Right ventricle myocardium inferior (tissue), 1 donor: ENCODE measurements around the gene CEP63. TPM values are rescaled to one million over a fixed set of nuclear protein-coding genes. Genes with fewer than 3 reads are reported as not detected.

Experiments
- ATAC-seq: fragments of 200-7000 bp; cut with Tn5 transposase; one replicate; pipeline ENCODE4 v1.9.1; 2020; ENCODE audit warnings: mild to moderate bottlenecking, moderate library complexity
- DNase-seq: peaks from one replicate; pipeline ENCODE4 v3.0.0; 2021; ENCODE audit errors: missing footprints
- intact Hi-C: fragments of 100-400 bp; cut with DNase I; formaldehyde crosslinking; loops from one replicate; pipeline ENCODE4 v1.11.0; 2022
- total RNA-seq: library from RNA; stranded (reverse); fragmentation: NEBNext Ultra II Directional; extraction: Animal tissue kit (Norgen Biotek cat#: 25700); gene quantifications from one replicate; pipeline ENCODE4 v1.2.1, GENCODE V29; 2021
- donor health status: DM: no; HTN: yes; CAD: no; lungs with severe emphysema.

Gene CEP63
- total RNA-seq, 1 donor from 2014 or later, result 36.7 TPM

DNA sequence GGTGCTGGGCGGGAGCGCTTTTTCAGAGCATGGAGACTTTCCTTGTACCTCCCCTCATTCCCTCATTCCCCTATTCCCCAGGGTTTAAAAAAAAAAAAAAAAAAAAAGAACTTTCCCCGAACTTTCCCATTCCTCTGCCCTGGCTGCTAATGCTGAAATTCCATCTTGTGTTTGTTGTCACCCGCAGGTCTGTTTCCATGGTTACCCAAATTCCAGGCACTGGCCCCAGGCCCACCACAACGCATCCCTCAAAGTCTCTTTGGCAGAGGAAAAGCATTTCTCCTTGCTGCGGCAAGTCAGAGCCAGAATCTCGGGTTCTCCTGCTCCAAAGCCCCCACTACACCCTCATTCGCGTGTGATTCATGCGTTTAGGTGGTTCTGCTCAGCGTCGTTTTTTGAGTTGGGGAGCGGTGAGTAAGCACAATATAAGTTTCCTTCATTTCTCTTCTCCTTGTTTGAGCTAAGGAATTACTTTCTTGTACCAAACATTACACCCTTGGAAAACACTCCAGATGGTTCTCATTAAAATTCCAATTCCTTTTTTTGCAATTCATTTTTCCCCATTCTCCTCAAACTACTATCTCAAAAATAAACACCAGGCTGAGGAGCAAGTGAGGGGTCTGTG, 21.7 kb upstream of the CEP63 start:
- intact Hi-C loops, result no loop called here
- ATAC-seq (peak; percentile 84), DNase-seq (peak; percentile 78)

DNA sequence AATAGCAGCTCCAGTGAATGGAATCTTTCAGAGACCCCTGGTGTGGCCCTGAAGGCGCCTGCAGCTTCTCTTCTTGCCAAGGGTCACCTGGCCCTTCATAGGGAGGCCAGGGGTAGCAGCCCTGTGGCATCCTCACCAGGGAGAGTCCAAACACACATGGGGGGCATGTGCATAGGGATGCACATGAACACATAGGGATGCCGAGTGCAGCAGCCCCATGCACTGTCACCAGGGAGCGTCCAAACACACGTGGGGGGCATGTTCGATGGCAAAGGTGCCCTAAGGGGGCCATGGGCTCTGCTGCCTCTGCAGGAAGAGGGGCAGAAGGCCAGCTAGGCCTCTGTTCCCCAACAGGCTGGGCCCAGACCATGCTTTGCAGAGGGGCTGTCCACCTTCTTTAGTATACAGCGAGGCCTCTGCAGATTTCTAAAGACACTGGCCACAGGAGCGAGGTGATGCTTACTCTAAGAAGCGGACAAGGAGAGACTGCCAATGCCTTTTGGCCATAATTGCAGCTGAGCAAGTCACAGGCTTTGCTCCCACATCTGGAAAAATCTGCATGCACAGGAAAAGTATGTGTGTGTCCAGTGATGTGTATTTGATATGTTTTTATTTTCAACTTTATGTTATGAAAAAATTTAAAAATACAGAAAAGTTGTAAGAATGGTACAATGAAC, 21.0 kb upstream of the CEP63 start:
- ATAC-seq (no peak), DNase-seq (no peak)
- intact Hi-C loops, result no loop called here

DNA sequence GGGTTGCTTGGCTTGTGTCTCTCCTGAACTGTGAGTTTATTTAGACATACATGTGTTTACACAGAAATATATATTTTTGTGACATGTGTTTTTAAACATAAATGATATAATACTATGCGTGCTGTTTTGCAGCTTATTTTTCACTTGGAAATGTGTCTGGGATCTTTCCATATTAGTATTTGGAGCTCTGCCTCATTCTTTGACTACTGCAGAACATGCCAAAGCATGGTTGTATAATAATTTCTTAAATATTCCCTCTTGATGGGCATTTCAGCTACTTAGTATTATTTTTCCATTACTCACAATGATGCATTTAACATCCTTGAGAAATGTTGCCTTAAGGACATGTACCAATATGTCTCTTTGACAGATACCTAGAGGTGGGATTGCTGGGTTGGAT, 19.5 kb upstream of the CEP63 start:
- intact Hi-C loops, result no loop called here
- ATAC-seq, result no peak

DNA sequence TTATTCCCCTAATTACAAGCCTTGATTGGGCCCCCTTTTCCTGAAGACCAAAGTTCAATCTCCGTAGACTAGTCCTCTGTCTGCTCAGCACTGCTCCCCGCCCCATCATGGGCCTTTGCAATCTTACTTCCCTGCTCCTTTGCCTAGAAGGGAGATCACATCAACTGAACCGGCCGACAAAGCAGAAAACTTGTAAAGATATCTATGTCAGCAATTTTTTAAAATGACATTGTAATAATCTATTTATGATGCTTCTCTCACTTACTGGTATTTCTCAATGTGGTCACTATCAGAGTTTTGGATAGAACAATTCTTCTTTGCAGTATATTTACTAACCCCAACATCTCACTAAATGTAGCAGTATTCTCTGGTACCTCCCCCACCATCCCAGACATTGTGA, 17.3 kb upstream of the CEP63 start:
- ATAC-seq (no peak), DNase-seq (no peak)
- intact Hi-C loops, result no loop called here

More for the DNA sequence above, 19.5 kb upstream of the CEP63 start:
- DNase-seq, result no peak

DNA sequence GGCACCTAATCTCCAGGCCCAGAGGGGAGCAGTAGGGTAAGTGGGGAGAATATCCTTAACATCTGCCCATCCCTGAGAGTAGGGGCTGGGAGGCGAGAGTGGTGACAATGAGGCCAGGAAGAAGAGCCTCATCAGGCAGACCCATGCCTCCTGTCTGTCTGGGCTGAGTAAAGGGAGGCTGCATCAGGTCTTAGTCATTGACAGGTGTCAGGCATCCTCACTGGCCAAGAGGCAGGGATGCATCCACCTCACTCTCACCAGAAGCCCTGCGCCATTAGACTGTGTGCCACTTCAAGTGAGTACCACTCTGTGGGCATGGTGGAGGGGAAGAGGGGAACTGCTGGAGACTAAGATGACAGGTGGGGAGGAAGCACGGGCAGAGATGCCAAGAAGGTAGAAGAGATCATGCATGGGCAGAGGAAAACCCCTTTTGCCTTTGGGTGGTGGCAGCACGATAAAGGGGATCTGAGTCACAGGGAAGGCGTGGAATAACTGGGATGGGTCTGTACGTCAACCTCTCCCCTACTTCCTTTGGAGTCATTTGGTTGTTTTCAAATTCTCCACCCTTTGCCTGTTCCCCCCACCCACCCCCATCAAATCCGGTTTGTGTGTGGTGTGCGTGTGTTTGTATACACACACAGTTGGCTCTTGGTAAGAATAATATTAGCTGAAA, 14.2 kb upstream of the CEP63 start:
- ATAC-seq, result no peak
- intact Hi-C loops, result loop anchor here (10.0 kb wide), 1 partner anchor 547 kb away; no protein-coding TSS in a partner anchor
- no peak for DNase-seq

DNA sequence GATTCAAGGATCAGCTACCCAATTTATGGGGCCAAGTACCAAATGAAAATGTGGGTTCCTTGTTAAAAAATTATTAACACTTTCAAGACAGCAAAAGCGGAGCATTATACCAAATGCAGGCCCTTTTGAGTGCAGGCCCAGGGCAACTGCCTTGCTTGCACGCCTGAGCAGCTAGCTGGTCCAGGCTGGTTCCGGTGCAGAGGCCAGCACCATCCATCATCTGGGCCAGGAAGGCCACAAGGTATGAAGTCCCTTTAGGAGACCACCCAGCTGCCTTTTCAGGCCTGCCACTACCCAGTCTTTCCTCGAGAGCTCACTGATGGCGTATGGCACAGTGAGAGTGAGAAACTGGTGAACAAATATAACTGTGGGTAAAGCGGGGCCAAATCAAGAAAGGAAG, 13.0 kb upstream of the CEP63 start:
- intact Hi-C loops, result loop anchor here (10.0 kb wide), 1 partner anchor 548 kb away; no protein-coding TSS in a partner anchor
- ATAC-seq, result no peak
- DNase-seq, result no peak

DNA sequence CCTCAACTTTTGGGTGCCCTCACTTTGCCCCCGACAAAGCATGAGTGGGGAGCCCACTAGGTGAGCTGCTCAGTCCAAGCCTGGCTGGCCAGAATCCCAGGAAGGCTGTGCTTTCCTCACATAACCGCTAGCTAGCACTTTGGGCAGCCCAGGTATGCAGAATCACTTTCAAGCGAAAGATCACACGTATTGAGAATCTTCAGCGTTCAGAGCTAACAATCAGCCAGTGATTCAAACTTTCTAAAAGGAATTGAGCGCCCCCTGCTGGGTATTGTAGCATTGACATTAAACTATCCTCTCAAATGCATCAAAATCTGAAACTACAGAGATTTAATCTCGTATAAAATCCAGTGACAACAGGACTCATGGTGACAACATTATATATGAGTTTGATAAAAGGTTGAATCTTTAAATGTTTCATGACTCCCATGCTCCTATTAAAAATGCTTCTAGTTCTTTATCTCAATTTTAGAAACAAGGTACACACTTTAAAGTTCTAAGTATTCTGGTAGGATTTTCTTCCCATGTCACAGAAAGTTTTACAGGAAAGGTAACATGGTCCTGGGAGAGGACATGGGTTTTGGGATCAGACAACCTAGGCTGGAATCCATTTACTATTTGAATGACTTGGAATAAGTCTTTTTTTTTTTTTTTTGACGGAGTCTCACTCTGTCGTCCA, 11.8 kb upstream of the CEP63 start:
- intact Hi-C loops, result loop anchor here (1.0 to 10.0 kb wide), 3 partner anchors 95 to 549 kb away; no protein-coding TSS in a partner anchor
- DNase-seq, result peak; percentile 45
- ATAC-seq, result peak; percentile 33

DNA sequence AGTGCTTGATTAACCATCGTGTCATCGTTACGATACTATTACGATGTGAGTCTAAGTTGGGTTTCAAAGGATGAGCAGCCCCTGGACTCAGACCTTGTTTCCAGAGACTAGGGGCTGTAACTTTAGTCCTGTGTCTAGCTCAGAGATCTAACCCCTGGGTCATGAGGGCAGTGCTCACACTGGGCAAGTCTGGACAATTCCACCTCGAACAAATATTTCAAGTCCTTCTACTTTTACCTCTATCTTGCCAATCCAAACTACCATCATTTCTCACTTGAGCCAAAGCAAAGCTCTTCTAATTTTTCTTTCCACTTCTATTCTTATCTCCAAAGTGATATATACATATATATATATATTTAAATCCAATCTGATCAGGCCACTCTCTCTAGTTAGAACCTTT, 10.9 kb upstream of the CEP63 start:
- no peak for DNase-seq
- intact Hi-C loops, result loop anchor here (1.0 to 10.0 kb wide), 4 partner anchors 96 to 550 kb away; no protein-coding TSS in a partner anchor
- no peak for ATAC-seq

DNA sequence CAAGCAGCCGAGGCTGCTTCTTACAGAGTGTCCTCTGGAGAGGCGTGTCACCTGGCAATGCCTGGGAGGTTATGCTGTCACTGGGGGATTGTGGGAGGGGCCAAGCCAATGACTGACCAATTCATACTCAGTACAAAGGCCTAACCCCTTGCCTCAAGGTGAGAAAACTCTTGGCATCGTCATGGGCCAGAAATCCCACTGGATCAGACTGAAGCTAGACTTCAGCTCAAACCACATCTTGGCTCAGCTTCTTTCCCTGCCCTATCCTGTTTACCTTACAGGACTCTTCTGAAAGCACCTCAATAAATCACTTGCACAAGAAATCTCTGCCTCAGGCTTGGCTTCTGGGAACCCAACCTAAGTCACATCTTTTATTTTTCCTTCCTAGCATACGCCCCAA, 9.6 kb upstream of the CEP63 start:
- DNase-seq, result no peak
- intact Hi-C loops, result loop anchor here (5.0 to 10.0 kb wide), 2 partner anchors 264 to 552 kb away; no protein-coding TSS in a partner anchor
- no peak for ATAC-seq

DNA sequence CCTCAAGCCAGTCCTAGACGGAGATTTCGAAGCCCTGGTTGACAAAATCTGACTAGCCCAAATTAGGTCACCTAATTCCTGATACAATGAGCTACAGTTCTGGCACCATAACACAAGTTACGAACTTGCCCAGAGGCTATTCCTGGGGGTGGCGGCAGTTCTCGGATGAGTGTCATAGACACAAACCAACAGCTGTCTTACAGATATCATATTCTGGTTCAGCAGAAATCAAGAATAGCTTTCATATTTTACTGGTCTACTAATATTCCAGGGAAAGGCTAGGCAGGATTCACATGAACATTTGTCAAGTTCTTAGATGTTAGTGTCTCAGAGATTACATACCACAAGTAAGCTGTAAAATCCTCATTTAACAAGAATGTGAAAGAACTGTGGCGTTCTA, 8.9 kb upstream of the CEP63 start:
- intact Hi-C loops, result loop anchor here (5.0 to 10.0 kb wide), 2 partner anchors 265 to 552 kb away; no protein-coding TSS in a partner anchor
- DNase-seq, result peak; percentile 68
- ATAC-seq, result peak; percentile 84

DNA sequence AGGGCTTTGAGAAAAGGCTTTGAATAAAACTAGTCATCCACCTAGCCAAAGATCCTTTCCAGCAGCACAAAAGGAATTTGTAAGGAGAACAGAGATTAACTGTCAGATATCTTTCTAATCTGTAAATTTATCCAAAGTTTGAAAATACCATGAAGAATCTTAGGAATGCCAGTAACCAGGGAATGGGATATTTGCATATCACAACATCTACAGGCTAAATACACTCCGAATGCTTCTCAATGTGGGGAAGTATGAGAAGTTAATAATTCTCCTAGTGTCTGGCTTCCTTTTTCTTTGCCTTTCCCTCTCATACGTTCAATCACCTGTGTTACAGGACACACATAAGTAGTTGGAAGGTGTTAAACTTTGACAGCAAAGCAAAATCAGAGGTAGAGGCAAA, 7.9 kb upstream of the CEP63 start:
- intact Hi-C loops, result loop anchor here (5.0 to 10.0 kb wide), 2 partner anchors 266 to 553 kb away; no protein-coding TSS in a partner anchor
- no peak for ATAC-seq
- no peak for DNase-seq

DNA sequence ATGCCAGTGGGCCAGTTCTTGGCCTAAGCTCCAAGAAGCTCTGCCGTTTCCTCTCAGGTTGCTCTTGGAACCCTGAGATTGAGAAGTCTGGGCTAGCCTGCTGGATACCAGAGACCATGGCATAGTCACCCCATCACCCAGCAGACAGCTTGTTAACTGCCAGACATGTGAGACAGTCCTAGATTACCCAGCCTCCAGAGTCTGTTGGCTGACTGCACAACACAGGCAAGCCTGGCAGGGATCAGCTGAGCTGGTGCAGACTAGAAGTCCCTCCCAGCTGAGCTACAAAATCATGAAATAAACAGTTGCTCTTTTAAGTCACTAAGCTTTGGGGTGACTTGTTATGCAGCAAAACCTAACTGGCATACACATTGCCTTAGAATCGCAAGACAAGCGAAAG, 5.3 kb upstream of the CEP63 start:
- intact Hi-C loops, result loop anchor here (10.0 kb wide), 1 partner anchor 906 kb away; the partner anchor contains the start of gene CDV3
- ATAC-seq (peak; percentile 21), DNase-seq (no peak)

DNA sequence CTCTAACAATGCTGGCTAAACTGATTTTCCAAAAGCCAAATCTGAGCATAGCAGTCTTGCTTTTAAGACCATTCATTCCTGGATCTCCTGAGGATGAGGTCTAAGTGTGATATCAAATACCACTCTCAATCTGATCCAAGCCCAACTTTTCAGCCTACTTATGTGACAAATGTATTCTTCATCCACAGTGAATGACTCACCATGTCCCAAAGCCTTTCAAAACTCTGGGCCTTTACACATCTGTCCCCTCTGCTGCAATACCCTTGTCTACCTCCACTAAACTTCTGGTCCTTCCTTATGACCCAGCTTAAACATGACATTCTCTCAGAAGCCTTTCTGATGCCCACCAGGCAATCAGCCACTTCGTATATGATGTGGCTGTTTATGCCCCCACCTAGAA, 4.7 kb upstream of the CEP63 start:
- intact Hi-C loops, result loop anchor here (10.0 kb wide), 1 partner anchor 906 kb away; the partner anchor contains the start of gene CDV3
- DNase-seq (no peak), ATAC-seq (no peak)

DNA sequence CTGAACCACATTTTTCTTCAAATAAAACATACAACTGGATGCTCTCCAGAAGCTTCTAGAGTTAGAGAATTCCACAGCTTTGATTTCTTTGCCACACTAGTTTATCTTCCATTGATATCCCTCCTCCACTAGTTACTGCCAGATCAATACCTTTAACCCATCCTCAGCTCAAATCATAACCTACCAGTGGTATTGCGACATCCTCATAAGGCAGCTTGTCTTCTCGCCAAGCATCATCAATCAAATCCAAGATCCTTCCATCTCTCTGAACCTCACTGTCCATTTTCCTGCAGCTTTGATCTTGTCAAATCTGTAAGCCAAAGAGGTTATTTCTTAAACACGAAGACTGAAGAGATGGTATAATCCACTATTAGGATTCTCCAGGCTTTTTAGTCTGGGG, 3.2 kb upstream of the CEP63 start:
- intact Hi-C loops, result loop anchor here (10.0 kb wide), 1 partner anchor 908 kb away; the partner anchor contains the start of gene CDV3
- DNase-seq (no peak), ATAC-seq (no peak)

DNA sequence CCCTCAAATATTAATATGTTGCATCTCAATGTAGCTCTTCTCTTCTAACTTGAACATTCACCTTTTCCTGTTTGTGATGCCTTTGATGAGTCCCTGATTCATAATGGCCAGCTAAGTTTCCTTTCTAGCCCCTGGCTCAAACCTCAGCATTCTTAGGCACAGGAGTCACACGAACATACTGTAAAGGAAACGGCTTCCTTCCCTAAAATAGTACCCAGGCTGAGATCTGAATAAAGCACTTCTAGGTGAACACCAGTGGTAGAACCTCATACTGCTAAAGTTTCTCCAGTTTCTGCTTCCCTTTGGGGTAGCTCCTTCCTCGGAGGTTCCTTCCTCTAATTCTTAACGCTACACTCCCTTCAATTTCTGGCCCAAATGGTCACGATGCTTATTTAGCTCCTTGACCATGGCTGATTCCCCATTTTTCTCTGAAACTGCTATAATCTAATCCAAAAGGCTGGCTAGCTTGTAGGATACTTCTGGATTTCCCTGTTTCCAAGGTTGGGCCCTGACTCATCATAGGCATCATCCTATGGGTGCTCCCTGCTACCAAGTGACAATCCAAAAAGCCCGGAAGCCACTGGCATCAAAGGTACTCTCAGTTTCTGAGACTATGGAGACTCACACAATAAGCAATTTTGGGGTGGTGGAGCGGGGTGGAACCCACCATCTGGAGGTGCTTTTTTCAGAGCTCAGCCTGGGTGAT, 2.5 kb upstream of the CEP63 start:
- no peak for ATAC-seq
- no peak for DNase-seq
- intact Hi-C loops, result loop anchor here (10.0 kb wide), 1 partner anchor 909 kb away; the partner anchor contains the start of gene CDV3

DNA sequence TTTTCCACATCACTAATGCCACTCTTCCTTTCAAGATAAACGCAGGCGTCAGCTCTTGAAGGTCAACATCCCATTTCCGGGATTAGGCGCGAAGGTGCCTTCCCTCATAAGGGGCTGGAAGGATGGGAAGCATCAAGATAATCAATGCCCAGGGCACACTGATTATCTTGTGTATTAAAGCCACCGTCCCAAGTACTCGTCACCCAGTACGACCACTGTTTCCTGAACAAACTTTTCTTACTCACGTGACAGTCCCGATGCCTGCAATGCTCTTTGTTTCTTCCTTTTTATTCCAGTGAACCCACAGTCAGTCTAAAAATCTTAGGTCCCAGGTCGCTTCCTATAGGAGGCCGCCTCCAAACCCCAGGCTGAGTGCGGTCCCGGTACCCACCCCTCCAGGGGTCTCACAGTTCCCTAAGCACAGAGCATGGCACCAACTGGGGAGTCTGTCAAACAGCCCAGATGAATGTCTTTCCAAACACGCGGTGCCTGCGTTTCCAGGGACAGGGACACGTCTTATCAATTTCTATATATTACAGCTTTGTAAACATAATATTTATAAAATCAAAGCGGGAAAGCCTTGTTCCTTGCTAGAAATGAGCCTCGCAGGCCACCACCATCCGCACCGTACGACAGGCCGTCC, 661 bp upstream of the CEP63 start:
- ATAC-seq, result peak; percentile 3
- intact Hi-C loops, result loop anchor here (10.0 kb wide), 1 partner anchor 910 kb away; the partner anchor contains the start of gene CDV3

DNA sequence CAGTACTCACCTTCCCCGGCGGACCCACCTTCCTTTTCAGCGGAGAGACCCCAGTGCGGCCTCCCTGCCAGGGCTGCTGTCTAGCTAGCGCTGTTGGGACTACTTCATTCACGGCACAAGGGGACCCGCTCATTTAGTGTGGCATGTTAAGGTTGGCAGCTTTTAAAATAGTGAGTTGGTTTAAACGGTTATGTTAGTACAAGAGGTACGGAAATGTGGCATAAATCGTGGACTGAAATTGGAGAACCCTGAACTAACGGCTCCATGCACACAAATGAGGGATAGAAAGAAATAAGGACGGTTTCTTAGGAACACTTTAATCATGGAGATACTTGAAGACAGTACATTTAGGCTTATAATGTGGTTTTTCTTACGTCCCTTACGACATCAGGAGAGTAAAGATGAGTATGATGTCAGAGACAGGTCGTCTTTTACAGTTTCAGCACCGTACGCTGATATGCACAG, 752 bp downstream of the CEP63 start:
- intact Hi-C loops, result loop anchor here (10.0 kb wide), 1 partner anchor 912 kb away; the partner anchor contains the start of gene CDV3
- ATAC-seq, result no peak

More for the DNA sequence above, 661 bp upstream of the CEP63 start:
- DNase-seq, result no peak

More for the DNA sequence above, 752 bp downstream of the CEP63 start:
- DNase-seq, result no peak
